HepG2 (cell line): ENCODE data around the gene ATP2C2.

ENCODE experiments used
- SPEN ChIP-seq: sonication (generic); formaldehyde crosslinking; IDR thresholded peaks from 2 replicates; pipeline ENCODE4 v1.5.1; 2020; ENCODE audit warnings: low read depth, mild to moderate bottlenecking, missing genetic modification reagents
- UBTF ChIP-seq: sonication (generic); formaldehyde crosslinking; IDR thresholded peaks from 2 replicates; pipeline ENCODE4 v1.4.0; 2020; ENCODE audit warnings: mild to moderate bottlenecking, missing genetic modification reagents
- ZNF232 ChIP-seq: sonication (generic); formaldehyde crosslinking; IDR thresholded peaks from 2 replicates; pipeline ENCODE4 v1.4.0; 2020; ENCODE audit warnings: missing genetic modification reagents, borderline replicate concordance

- TF ChIP-seq SPEN (CRISPR knock-in tag): no peak
- no peak for TF ChIP-seq UBTF
- TF ChIP-seq ZNF232: no peak
Measured at GRCh38 chr16:84486551-84487235, 118.4 kb downstream of the ATP2C2 start.
